C4-2B (cell line): Measurements from ENCODE around the gene PKD2.
A peak's percentile ranks its signal among the peaks of the same experiment; 100 is the strongest.

Experiments
- H3K27ac ChIP-seq: fragments of 450-650 bp; 2 replicates; pipeline ENCODE4 v1.5.1; 2017
- ZFX ChIP-seq: fragments of 450-650 bp; IDR thresholded peaks from 2 replicates; pipeline ENCODE4 v1.6.1; 2017
- TF ChIP-seq, protein P1 (sequence below): fragments of 450-650 bp; conservative IDR thresholded peaks from 2 replicates; pipeline ENCODE4 v1.5.1; 2017; ENCODE audit warnings: mild to moderate bottlenecking

The PKD2 gene

GRCh38 chr4:87971866-87972265 is 35.6 kb upstream of the PKD2 start:
- no peak overlapping the region for H3K27ac ChIP-seq
- no peak for TF ChIP-seq ZFX
- TF ChIP-seq, protein P1, sequence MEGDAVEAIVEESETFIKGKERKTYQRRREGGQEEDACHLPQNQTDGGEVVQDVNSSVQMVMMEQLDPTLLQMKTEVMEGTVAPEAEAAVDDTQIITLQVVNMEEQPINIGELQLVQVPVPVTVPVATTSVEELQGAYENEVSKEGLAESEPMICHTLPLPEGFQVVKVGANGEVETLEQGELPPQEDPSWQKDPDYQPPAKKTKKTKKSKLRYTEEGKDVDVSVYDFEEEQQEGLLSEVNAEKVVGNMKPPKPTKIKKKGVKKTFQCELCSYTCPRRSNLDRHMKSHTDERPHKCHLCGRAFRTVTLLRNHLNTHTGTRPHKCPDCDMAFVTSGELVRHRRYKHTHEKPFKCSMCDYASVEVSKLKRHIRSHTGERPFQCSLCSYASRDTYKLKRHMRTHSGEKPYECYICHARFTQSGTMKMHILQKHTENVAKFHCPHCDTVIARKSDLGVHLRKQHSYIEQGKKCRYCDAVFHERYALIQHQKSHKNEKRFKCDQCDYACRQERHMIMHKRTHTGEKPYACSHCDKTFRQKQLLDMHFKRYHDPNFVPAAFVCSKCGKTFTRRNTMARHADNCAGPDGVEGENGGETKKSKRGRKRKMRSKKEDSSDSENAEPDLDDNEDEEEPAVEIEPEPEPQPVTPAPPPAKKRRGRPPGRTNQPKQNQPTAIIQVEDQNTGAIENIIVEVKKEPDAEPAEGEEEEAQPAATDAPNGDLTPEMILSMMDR = no peak

DNA sequence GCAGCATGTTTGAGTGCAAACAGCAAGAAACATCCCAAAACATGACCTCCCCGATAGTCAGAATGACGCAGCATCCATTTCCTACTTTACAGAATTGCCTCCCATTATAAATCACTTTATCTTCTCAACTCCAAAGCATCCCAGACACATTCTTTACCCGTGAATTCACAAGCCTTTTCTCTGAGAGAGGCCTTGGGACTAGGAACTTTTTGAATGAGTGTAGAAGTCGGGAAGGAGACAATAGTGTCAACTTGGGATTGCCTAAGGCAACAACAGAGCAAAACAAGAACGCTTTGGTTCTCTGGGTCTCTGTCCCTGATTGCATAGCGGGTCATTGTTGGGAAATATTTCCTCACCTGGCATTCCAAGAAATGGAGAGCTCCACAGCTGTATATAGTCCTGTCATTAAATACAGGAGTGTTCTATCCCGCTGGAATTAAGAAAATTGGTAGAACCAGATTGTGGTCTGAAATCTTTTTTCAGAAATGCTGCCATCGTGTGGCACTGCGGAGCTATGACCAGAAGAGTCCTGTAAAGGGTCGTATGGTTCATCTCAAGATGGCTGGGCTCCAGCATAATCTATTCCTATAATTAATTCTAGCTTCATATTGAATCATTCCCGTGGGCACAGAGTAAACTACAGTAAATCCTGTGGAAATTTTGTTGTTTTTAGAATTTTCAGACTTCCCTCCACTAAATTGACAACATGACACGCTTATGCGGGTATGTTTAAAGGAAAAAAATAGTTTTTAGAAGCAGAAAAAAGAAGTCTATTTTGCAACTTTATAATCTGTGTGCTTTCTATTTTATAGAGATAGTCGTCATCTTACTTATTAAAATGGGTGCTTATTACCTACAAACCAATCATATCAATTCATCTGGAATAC is 33.9 kb upstream of the PKD2 start:
- H3K27ac ChIP-seq = no peak overlapping the region
- TF ChIP-seq ZFX = no peak
- TF ChIP-seq, protein P1 = peak; percentile 85

GRCh38 chr4:87974856-87975462 is 32.5 kb upstream of the PKD2 start:
- TF ChIP-seq ZFX = no peak
- TF ChIP-seq, protein P1 = no peak
- H3K27ac ChIP-seq = no peak overlapping the region

GRCh38 chr4:87975466-87975865 is 32.0 kb upstream of the PKD2 start, which contains the start of gene SPP1:
Gene SPP1 (plus strand): TSS chr4:87975714. CDS start chr4:87976896, 1,182 bp downstream.
- H3K27ac ChIP-seq = no peak within 1 kb of the TSS
- no peak for TF ChIP-seq ZFX
- TF ChIP-seq, protein P1 = no peak

DNA sequence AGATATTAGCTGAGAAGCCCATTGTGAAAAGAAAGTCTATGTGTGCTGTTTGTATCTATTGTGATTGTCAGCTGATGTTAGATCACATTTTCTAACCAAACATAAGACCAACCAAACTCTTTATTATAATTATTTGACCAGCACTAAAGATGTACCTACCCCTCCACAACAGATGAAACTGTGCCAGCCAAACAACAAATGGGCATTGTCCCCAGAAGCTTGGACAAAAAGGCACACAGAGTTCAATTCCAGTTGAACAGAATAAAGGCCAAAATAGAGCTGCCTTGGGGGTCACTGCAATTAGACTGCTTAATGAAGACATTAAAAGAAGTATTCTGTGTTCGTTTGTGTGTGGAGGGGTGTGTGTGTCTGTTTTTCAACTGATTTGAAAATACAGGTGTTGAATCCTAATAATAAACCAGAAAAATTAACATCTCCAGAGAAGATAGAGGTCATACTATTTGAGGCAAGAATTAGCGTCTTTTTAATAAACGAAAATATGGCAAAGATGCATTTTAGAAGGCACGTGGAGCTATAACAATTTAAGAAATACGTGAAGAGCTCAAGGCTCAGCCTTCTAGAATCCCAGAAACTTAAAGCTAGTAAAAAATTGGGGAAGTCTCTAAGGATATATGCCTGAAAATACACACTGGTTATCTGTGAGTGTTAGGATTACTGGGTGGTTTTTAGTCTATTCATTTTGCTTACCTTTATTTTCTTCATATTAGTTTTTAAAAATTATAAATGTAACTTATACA is 29.7 kb upstream of the PKD2 start:
- no peak overlapping the region for H3K27ac ChIP-seq
- no peak for TF ChIP-seq ZFX
- TF ChIP-seq, protein P1 = no peak

GRCh38 chr4:87978681-87979080 is 28.8 kb upstream of the PKD2 start:
- TF ChIP-seq, protein P1 = no peak
- TF ChIP-seq ZFX = no peak

More at GRCh38 chr4:87978681-87979080, 28.8 kb upstream of the PKD2 start:
- no peak overlapping the region for H3K27ac ChIP-seq
